ENCODE measurements around the gene PATZ1. TPM values are rescaled to one million over a fixed set of nuclear protein-coding genes. Genes with fewer than 3 reads are reported as not detected.

PATZ1 gene
- total and polyA plus RNA-seq, 9 of the 15 experiments (the other 6 are each of a cell fraction or from before 2014, with no cell fraction given): 0.63 to 7.8 (median 4.2) TPM

DNA sequence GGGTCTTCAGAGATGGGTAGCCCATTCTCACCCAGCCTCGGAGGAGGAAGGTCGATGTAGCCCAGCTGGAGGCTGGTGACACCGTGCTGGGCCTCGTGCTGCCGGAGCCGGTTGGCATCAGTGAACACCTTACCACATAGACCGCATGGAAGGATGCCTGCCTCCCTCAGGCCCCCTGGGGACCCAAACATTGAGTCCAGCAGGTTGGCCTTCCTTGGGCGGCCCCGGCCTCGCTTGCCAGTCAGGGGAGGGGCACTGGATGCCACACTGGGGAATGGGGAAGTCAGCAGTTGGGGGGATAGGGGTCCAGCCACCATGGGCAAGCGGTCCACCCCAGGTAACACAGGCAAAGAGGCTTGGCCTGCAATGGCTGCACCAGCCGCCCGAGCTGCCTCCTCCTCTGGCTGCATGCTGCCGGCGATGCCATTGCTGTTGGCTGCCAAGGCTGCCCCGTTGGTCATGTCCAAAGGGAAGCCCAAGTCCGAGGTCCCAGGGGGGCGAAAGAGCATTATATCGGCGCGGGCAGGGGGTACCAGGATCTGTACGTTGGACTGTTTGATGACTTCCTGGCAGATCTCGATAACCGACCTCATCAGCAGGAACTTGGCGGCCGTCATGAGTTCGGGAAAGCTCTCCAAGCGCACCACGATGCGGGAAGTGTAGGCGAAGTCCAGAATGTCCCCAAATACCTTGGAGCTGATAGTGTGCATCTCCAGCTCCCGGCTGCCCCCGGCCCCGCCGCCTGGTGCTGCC is 1.4 kb downstream of the PATZ1 start:
- no peak overlapping the region; the same call in 1 of the 2 replicates for H3K4me2 ChIP-seq (ENCODE audit: insufficient read depth, low read length)
- H3K27me3 ChIP-seq (ENCODE audit: control insufficient read depth in 2 of 2, insufficient read depth in 2 of 2, low read length in 2 of 2): no peaks in the 10 kb centered on the region
- H3K9me1 ChIP-seq (ENCODE audit: control insufficient read depth, insufficient read depth, low read length): no peaks in the 10 kb centered on the region
- DNase-seq (ENCODE audit: extremely low read depth in 1 of 4, low spot score in 3 of 4) (no peak), ATAC-seq (no peak), FAIRE-seq (no peak)
- in situ Hi-C loops (cut with MboI): no loop called here
- ChIA-PET CTCF (ENCODE audit: low intra/inter-chr PET ratio) (interaction anchor here (0.9 kb wide), 1 partner anchor 56 kb away, joined by 4 read pairs; no protein-coding TSS in a partner anchor), POLR2A (no interaction called here)
- H3K4me3 ChIP-seq: peak overlapping the region; percentile 56; the same call in 1 of the 2 replicates
- H3K9ac ChIP-seq (ENCODE audit: insufficient read depth in 1 of 2, low read depth in 2 of 2, low read length in 2 of 2): peak overlapping the region in 1 of 2 experiments; percentile 52; a peak in 1 of 4 replicates
- H3K4me1 ChIP-seq (replicated peaks in 1 of 2; ENCODE audit: control insufficient read depth in 2 of 2, insufficient read depth in 2 of 2, low read length in 2 of 2): peaks cover 2 to 42% of the 10 kb centered on the region in 2 experiments; a peak in 4 of 5 replicates
- WGBS (ENCODE audit: insufficient coverage, low coverage, missing lambda C conversion rate): 94% methylated on average over 16 of the region's 35 CpGs
- peaks cover 3% of the 10 kb centered on the region; the same call in 2 of the 3 replicates for H3K79me2 ChIP-seq (ENCODE audit: control insufficient read depth, insufficient read depth, low read length)
- BruUV-seq (replicated peaks): no TSS peak
- H3K27ac ChIP-seq (ENCODE audit: extremely low read depth, low read depth, low read length): no peak overlapping the region
- H2AFZ ChIP-seq (ENCODE audit: low read depth, low read length): no peak overlapping the region
- intact Hi-C loops (cut with micrococcal nuclease): loop anchor here (5.0 kb wide), 1 partner anchor 53 kb away; the partner anchor contains the start of gene DRG1
- peaks cover 28% of the 10 kb centered on the region; the same call in 2 of the 3 replicates for H3K36me3 ChIP-seq (ENCODE audit: control insufficient read depth, insufficient read depth, low read length)
- 0 out of 2 replicates have a peak, but pooled peaks cover 2% of the 10 kb centered on the region for H4K20me1 ChIP-seq (replicated peaks; ENCODE audit: control insufficient read depth, insufficient read depth, low read length)
- no peak for TF ChIP-seq FOXJ3 (CRISPR knock-in tag; IDR thresholded peaks at IDR 0.05)
- no peak for TF ChIP-seq LCOR (CRISPR knock-in tag; IDR thresholded peaks at IDR 0.05)
- no peak for TF ChIP-seq RBM22 (IDR thresholded peaks at IDR 0.05; ENCODE audit: low read depth, low read length, poor library complexity, severe bottlenecking)
- no peak for TF ChIP-seq FOS (IDR thresholded peaks at IDR 0.05; ENCODE audit: extremely low read depth, insufficient read length)
- TF ChIP-seq HMGN3 (IDR thresholded peaks at IDR 0.05; ENCODE audit: borderline replicate concordance, extremely low read depth, insufficient read length, low read depth, low read length): no peak
- no peaks in the 10 kb centered on the region for H3K9me3 ChIP-seq (replicated peaks; ENCODE audit: control insufficient read depth, insufficient read depth, low read depth, low read length)

All from K562 (cell line).